PC-9 (cell line): ENCODE measurements around the gene GAS7. TPM values are rescaled to one million over a fixed set of nuclear protein-coding genes. Genes with fewer than 3 reads are reported as not detected.

Experiments
- BruUV-seq: library from RNA; stranded (reverse); fragments of 400-500 nt; replicated peaks from 2 replicates; lab custom pipeline; 2021; lab: Mats Ljungman, UMichigan
- CTCF ChIA-PET: fragments of 300-600 bp; sonication (Branson Sonifier 250); formaldehyde crosslinking; loops from one replicate; lab custom pipeline; 2022; ENCODE audit warnings: antibody characterized with exemption; lab: Charles Lee
- POLR2A ChIA-PET: fragments of 300-600 bp; sonication (Branson Sonifier 250); formaldehyde crosslinking; loops from one replicate; lab custom pipeline; 2022; ENCODE audit warnings: antibody characterized with exemption; ENCODE audit not compliant: unreplicated experiment; lab: Charles Lee
- DNase-seq, 2 experiments: peaks; one replicate each; pipeline versions ENCODE4 v3.0.0 to v3.0.0-alpha.2; 2015 to 2022; ENCODE audit warnings: mixed read lengths in 1 of 2
- H2AFZ ChIP-seq: fragments of 200-600 bp; sonication (generic); 2 replicates; pipeline ENCODE4 v1.8.1; 2017; ENCODE audit warnings: antibody characterized with exemption
- H3F3A ChIP-seq: fragments of 200-600 bp; sonication (generic); 2 replicates; pipeline ENCODE4 v1.8.1; 2017; ENCODE audit warnings: antibody characterized with exemption, mild to moderate bottlenecking, low read depth; ENCODE audit not compliant: insufficient read depth
- H3K27ac ChIP-seq: fragments of 200-600 bp; sonication (generic); 2 replicates; pipeline ENCODE4 v1.6.1; 2016; ENCODE audit warnings: mixed run types
- H3K27me3 ChIP-seq: fragments of 200-600 bp; sonication (generic); 2 replicates; pipeline ENCODE4 v1.6.1; 2016; ENCODE audit warnings: low read depth, mixed run types; ENCODE audit not compliant: insufficient read depth
- H3K36me3 ChIP-seq: fragments of 200-600 bp; sonication (generic); 2 replicates; pipeline ENCODE4 v1.6.1; 2016; ENCODE audit warnings: low read depth, mixed run types
- H3K4me1 ChIP-seq: fragments of 200-600 bp; sonication (generic); replicated peaks from 2 replicates; pipeline ENCODE4 v1.6.1; 2016; ENCODE audit warnings: mixed run types; ENCODE audit not compliant: insufficient read depth
- H3K4me2 ChIP-seq: fragments of 200-600 bp; sonication (generic); 2 replicates; pipeline ENCODE4 v1.6.1; 2017; ENCODE audit warnings: mixed run types
- H3K4me3 ChIP-seq: fragments of 200-600 bp; sonication (generic); 2 replicates; pipeline ENCODE4 v1.6.1; 2016; ENCODE audit warnings: mixed run types
- H3K79me2 ChIP-seq: fragments of 200-600 bp; sonication (generic); 2 replicates; pipeline ENCODE4 v1.6.1; 2017; ENCODE audit warnings: low read depth, mixed run types
- H3K9me2 ChIP-seq: fragments of 200-600 bp; sonication (generic); 2 replicates; pipeline ENCODE4 v1.8.1; 2017; ENCODE audit warnings: mild to moderate bottlenecking; ENCODE audit not compliant: insufficient read depth
- H3K9me3 ChIP-seq: fragments of 200-600 bp; sonication (generic); 2 replicates; pipeline ENCODE4 v1.8.1; 2016; ENCODE audit warnings: low read depth; ENCODE audit not compliant: insufficient read depth
- H4K20me1 ChIP-seq: fragments of 200-600 bp; sonication (generic); 2 replicates; pipeline ENCODE4 v1.8.1; 2017; ENCODE audit not compliant: insufficient read depth
- EZH2 ChIP-seq: fragments of 200-600 bp; sonication (generic); IDR thresholded peaks from 2 replicates; pipeline ENCODE4 v1.8.0; 2017; ENCODE audit warnings: antibody characterized with exemption, low read depth
- intact Hi-C: fragments of 100-400 bp; cut with micrococcal nuclease; formaldehyde crosslinking; loops from one replicate; pipeline ENCODE4 v1.10.0; 2022; ENCODE audit not compliant: unreplicated experiment
- total RNA-seq: library from RNA; stranded (reverse); gene quantifications from 2 replicates; pipeline ENCODE4 v1.2.3, GENCODE V29; 2021
- TF ChIP-seq, protein P1 (sequence below): fragments of 200-600 bp; sonication (generic); conservative IDR thresholded peaks from 2 replicates; pipeline ENCODE4 v1.6.1; 2017; ENCODE audit warnings: mixed run types, antibody characterized with exemption, mild to moderate bottlenecking, moderate library complexity

GAS7 gene
- total RNA-seq, 1 experiment from 2014 or later, result not detected

DNA sequence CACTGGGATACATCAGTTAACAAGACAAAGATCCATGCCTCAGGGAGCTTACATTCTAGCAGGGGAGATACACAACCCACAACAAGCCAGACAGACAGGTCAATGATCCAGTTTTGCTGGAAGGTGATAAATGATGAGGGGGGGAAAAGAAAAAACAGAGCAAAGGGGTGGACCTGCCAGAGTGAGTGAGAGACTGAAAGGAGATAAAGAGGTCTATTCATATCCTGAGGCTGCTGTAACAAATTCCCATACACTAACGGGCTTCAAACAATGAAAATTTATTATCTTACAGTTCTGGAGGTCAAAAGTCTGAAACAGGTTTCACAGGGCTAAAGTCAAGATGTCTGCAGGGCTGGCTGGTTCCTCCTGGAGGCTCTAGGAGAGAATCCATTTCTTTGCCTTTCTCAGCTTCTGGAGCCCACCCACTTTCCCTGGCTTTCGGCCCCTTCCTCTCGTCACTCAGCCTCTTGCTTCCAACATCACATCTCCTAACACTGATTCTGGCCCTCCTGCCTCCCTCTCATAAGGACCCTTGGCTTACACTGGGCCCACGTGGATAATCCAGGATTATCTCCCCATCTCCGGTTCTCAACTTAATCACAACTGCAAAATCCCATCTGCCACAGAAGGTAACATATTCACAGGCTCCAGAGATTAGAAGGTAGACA is 81.5 kb downstream of the GAS7 start:
- no TSS peak for BruUV-seq
- H2AFZ ChIP-seq, result no peak overlapping the region

DNA sequence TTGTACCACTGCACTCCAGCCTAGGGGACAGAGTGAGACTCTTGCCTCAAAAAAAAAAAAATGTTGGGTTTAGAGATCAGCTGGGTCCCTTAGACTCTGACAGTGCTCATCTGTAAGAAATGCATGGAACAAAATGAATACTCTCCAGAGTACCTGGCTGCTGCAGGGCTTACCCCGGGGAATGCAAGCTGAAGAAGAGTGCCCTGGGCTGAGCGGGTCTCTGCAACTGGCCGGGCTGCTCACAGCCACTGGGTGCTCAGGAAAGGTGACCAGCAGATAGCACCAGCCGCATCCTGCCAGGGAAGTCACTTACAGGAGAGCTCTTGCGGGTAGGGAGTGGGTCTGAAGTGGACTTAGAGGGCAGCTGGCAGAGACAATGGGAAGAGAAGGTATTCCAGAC is 82.1 kb downstream of the GAS7 start:
- Histone ChIP-seq H3K4me3 (no peak overlapping the region), H3K27me3 (peaks cover 27% of the 10 kb centered on the region), H4K20me1 (no peaks in the 10 kb centered on the region), H3K4me1 (no peaks in the 10 kb centered on the region; the same call in 1 of the 2 replicates), H3K9me2 (no peaks in the 10 kb centered on the region), H3K36me3 (no peaks in the 10 kb centered on the region), H2AFZ (no peak overlapping the region), H3K79me2 (no peaks in the 10 kb centered on the region), H3K27ac (no peak overlapping the region), H3F3A (no peaks in the 10 kb centered on the region), H3K9me3 (no peaks in the 10 kb centered on the region), H3K4me2 (no peak overlapping the region)
- no TSS peak for BruUV-seq
- ChIA-PET CTCF (interaction anchor here (0.6 to 0.8 kb wide), 2 partner anchors 788 to 1042 kb away, joined by 4 read pairs; no protein-coding TSS in a partner anchor), POLR2A (no interaction called here)
- intact Hi-C loops, result no loop called here
- TF ChIP-seq, protein P1, sequence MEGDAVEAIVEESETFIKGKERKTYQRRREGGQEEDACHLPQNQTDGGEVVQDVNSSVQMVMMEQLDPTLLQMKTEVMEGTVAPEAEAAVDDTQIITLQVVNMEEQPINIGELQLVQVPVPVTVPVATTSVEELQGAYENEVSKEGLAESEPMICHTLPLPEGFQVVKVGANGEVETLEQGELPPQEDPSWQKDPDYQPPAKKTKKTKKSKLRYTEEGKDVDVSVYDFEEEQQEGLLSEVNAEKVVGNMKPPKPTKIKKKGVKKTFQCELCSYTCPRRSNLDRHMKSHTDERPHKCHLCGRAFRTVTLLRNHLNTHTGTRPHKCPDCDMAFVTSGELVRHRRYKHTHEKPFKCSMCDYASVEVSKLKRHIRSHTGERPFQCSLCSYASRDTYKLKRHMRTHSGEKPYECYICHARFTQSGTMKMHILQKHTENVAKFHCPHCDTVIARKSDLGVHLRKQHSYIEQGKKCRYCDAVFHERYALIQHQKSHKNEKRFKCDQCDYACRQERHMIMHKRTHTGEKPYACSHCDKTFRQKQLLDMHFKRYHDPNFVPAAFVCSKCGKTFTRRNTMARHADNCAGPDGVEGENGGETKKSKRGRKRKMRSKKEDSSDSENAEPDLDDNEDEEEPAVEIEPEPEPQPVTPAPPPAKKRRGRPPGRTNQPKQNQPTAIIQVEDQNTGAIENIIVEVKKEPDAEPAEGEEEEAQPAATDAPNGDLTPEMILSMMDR, result no peak
- TF ChIP-seq EZH2, result no peak
- no peak for DNase-seq

More for the DNA sequence above, 81.5 kb downstream of the GAS7 start:
- Histone ChIP-seq H3K36me3 (no peaks in the 10 kb centered on the region), H3F3A (no peaks in the 10 kb centered on the region), H3K9me2 (no peaks in the 10 kb centered on the region), H3K4me2 (no peak overlapping the region), H4K20me1 (no peaks in the 10 kb centered on the region), H3K27me3 (peaks cover 25% of the 10 kb centered on the region), H3K4me3 (no peak overlapping the region), H3K79me2 (no peaks in the 10 kb centered on the region), H3K9me3 (no peaks in the 10 kb centered on the region), H3K4me1 (no peaks in the 10 kb centered on the region; the same call in 1 of the 2 replicates), H3K27ac (no peak overlapping the region)
- POLR2A ChIA-PET, result no interaction called here
- DNase-seq, result no peak
- intact Hi-C loops, result no loop called here
- CTCF ChIA-PET, result interaction anchor here (0.6 kb wide), 1 partner anchor 789 kb away, joined by 4 read pairs; no protein-coding TSS in a partner anchor
- TF ChIP-seq, protein P1, result no peak
- no peak for TF ChIP-seq EZH2

DNA sequence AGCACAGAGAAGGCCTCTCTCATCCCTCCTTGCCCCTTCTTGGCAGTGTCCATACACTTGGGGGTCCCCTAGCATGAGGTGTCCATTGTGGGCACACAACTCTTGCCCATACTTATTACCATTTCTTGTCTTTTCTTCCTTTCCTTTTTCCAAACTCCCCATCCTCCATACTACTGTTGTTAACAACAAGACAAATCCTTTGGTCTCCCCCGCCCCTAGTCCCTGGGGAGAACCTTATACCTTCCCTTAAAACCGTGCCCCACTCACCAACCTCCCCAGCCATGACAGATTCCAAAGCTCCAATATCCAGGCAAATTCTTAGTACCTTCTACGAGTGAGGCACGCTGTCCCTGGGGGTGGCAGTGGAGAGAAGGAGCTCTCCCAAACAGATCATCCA is 82.9 kb downstream of the GAS7 start:
- H3K27me3 ChIP-seq, result peaks cover 26% of the 10 kb centered on the region
- H4K20me1 ChIP-seq, result no peaks in the 10 kb centered on the region
- H3K79me2 ChIP-seq, result no peaks in the 10 kb centered on the region
- H3K9me3 ChIP-seq, result no peaks in the 10 kb centered on the region
- TF ChIP-seq, protein P1, result no peak
- no peak for TF ChIP-seq EZH2
- CTCF ChIA-PET, result interaction anchor here (0.8 kb wide), 1 partner anchor 1042 kb away, joined by 4 read pairs; no protein-coding TSS in a partner anchor
- intact Hi-C loops, result no loop called here
- H3K4me2 ChIP-seq, result no peak overlapping the region
- H3K4me3 ChIP-seq, result no peak overlapping the region
- H2AFZ ChIP-seq, result no peak overlapping the region
- no peaks in the 10 kb centered on the region for H3F3A ChIP-seq
- H3K27ac ChIP-seq, result no peak overlapping the region
- no peaks in the 10 kb centered on the region for H3K36me3 ChIP-seq
- POLR2A ChIA-PET, result interaction anchor here (0.5 kb wide), 1 partner anchor 1680 kb away, joined by 5 read pairs; the partner anchor contains the start of gene NDEL1
- no peaks in the 10 kb centered on the region for H3K9me2 ChIP-seq
- H3K4me1 ChIP-seq, result no peaks in the 10 kb centered on the region; the same call in 1 of the 2 replicates
- no peak for DNase-seq
- no TSS peak for BruUV-seq
